Measurements from ENCODE around the gene EXOSC5.

DNA sequence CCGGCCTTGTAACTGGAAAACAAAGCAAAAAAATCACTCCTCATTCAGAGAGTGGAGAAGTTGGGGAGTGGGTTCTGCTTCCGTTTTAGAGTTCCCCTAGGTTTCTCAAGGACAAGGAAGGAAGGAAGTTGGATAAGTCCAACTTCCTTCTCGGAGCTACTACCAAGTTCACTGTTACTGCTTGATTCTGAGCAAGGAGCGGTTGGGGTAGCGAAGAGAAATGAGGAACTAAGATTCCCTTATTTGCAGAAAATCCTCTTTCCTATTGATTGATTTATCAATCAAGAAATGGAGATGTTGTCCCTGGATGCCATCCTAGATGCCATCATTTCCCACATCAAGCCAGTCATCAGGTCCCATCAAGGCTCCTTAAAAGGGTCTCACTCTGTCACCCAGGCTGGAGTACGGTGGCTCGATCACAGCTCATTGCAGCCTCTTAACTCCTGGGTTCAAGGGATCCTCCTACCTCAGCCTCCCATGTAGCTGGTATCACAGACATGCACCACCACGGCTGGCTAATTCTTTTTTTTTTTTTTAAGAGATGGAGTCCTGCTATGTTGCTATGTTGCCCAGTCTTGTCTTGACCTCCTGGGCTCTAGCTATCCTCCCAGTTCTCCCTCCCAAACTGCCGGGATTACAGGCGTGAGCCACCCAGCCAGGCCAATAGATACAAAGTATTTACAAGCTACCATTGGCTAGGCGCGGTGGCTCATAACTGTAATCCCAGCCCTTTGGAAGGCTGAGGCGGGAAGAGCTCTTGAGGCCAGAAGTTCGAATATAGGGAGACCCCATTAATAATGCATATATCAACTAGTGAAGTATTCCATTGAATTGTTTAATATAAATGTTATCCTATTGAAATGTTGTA, 32.4 kb downstream of the EXOSC5 start:
- TF ChIP-seq, protein P1, sequence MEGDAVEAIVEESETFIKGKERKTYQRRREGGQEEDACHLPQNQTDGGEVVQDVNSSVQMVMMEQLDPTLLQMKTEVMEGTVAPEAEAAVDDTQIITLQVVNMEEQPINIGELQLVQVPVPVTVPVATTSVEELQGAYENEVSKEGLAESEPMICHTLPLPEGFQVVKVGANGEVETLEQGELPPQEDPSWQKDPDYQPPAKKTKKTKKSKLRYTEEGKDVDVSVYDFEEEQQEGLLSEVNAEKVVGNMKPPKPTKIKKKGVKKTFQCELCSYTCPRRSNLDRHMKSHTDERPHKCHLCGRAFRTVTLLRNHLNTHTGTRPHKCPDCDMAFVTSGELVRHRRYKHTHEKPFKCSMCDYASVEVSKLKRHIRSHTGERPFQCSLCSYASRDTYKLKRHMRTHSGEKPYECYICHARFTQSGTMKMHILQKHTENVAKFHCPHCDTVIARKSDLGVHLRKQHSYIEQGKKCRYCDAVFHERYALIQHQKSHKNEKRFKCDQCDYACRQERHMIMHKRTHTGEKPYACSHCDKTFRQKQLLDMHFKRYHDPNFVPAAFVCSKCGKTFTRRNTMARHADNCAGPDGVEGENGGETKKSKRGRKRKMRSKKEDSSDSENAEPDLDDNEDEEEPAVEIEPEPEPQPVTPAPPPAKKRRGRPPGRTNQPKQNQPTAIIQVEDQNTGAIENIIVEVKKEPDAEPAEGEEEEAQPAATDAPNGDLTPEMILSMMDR (IDR thresholded peaks at IDR 0.05; ENCODE audit: insufficient read depth, low read length, poor library complexity, severe bottlenecking), result no peak
- no peak for TF ChIP-seq EZH2phosphoT487 (conservative IDR thresholded peaks at IDR 0.05; ENCODE audit: low read length)

Data from SU-DHL-6 (cell line).